Thyroid gland (tissue), 4 donors: ENCODE data around the gene RASL12. TPM values are rescaled to one million over a fixed set of nuclear protein-coding genes. Genes with fewer than 3 reads are reported as not detected.

ENCODE experiments used
- DNase-seq, 2 donors: peaks; one replicate each; pipeline ENCODE4 v3.0.0-alpha.2; 2019
- H3K27ac ChIP-seq, 3 donors: fragments of 200-600 bp; sonication (generic); 1 replicate in 2 of 3; 2 replicates in 1 of 3; pipeline ENCODE4 v1.5.1; 2016 to 2019; ENCODE audit warnings: mild to moderate bottlenecking in 1 of 3, moderate library complexity in 1 of 3
- H3K27me3 ChIP-seq: fragments of 200-600 bp; sonication (generic); one replicate; pipeline ENCODE4 v1.5.1; 2019
- H3K36me3 ChIP-seq, 2 donors: fragments of 200-600 bp; sonication (generic); one replicate each; pipeline ENCODE4 v1.5.1; 2016 to 2019
- H3K4me1 ChIP-seq, 2 donors: fragments of 200-600 bp; sonication (generic); one replicate each; pipeline ENCODE4 v1.5.1; 2017 to 2019
- H3K4me3 ChIP-seq, 3 donors: fragments of 200-600 bp; sonication (generic); replicated peaks in 1 of 3; 1 replicate in 2 of 3; 2 replicates in 1 of 3; pipeline ENCODE4 v1.5.1; 2016; ENCODE audit warnings: mild to moderate bottlenecking in 1 of 3
- H3K9me3 ChIP-seq: fragments of 200-600 bp; sonication (generic); one replicate; pipeline ENCODE4 v1.5.1; 2017
- POLR2A ChIP-seq, 2 donors: fragments of 450-650 bp; IDR thresholded peaks; one replicate each; pipeline ENCODE4 v1.6.1; 2017; ENCODE audit warnings: antibody characterized with exemption in 2 of 2, mild to moderate bottlenecking in 2 of 2, moderate library complexity in 1 of 2
- WGBS, 2 donors: methylation state at CpG; one replicate each; pipeline ENCODE4 v1.1.5; 2017; 5-methylcytosine and 5-hydroxymethylcytosine counted together
- intact Hi-C: fragments of 100-400 bp; cut with DNase I; formaldehyde crosslinking; loops from one replicate; pipeline ENCODE4 v1.15.1; 2023
- total RNA-seq, 4 donors: library from RNA; depleted of rRNA; stranded (reverse); fragments of >200 nt; gene quantifications; one replicate each; pipeline ENCODE4 v1.2.3, GENCODE V29; 2016
- TF ChIP-seq, protein P1 (sequence below), 6 experiments: fragments of 200-600 bp in 3 of 6; fragments of 450-650 bp in 3 of 6; sonication (generic) in 3 of 6; IDR thresholded peaks; one replicate each; pipeline ENCODE4 v1.5.1; 2016 to 2019; ENCODE audit warnings: antibody characterized with exemption in 6 of 6, mild to moderate bottlenecking in 2 of 6, inconsistent platforms in 1 of 6, moderate library complexity in 1 of 6

RASL12 gene
- total RNA-seq, 4 donors from 2014 or later, result 5.1 to 12.5 (median 7.7) TPM

DNA sequence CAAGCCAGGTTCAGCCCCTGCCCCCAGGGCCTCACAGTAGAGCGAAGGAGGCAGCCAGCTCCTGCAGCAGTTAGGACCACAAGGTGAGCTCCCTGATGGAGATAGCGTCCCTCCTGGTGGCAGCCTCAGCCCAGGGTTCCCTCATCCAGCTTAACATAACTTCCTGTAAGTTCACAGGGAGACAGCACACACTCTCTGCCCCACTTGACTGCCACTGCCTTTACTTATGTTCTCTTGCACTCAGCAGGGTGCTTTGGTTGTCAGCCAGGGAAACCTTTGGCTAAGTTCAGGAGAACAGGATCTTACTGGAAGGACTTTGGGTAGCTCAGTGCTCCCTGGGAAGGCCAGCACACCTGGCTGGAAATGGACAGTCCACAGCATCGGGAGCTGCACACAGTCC is 19.6 kb upstream of the RASL12 start:
- Histone ChIP-seq H3K4me1 (peaks cover 55 to 78% of the 10 kb centered on the region in 2 donors), H3K4me3 (no peak overlapping the region), H3K27me3 (no peaks in the 10 kb centered on the region), H3K9me3 (no peaks in the 10 kb centered on the region), H3K36me3 (no peaks in the 10 kb centered on the region), H3K27ac (peak overlapping the region; percentile 84 to 97 (median 89))
- WGBS, 2 donors, result 63 to 64% methylated on average over 2 to 3 of the region's 3 CpGs
- intact Hi-C loops, result no loop called here
- TF ChIP-seq POLR2A (IDR thresholded peaks at IDR 0.05), result peak in 1 of 2 donors; percentile 29
- TF ChIP-seq, protein P1, sequence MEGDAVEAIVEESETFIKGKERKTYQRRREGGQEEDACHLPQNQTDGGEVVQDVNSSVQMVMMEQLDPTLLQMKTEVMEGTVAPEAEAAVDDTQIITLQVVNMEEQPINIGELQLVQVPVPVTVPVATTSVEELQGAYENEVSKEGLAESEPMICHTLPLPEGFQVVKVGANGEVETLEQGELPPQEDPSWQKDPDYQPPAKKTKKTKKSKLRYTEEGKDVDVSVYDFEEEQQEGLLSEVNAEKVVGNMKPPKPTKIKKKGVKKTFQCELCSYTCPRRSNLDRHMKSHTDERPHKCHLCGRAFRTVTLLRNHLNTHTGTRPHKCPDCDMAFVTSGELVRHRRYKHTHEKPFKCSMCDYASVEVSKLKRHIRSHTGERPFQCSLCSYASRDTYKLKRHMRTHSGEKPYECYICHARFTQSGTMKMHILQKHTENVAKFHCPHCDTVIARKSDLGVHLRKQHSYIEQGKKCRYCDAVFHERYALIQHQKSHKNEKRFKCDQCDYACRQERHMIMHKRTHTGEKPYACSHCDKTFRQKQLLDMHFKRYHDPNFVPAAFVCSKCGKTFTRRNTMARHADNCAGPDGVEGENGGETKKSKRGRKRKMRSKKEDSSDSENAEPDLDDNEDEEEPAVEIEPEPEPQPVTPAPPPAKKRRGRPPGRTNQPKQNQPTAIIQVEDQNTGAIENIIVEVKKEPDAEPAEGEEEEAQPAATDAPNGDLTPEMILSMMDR (IDR thresholded peaks at IDR 0.05), result no peak
- DNase-seq, result peak; percentile 87

DNA sequence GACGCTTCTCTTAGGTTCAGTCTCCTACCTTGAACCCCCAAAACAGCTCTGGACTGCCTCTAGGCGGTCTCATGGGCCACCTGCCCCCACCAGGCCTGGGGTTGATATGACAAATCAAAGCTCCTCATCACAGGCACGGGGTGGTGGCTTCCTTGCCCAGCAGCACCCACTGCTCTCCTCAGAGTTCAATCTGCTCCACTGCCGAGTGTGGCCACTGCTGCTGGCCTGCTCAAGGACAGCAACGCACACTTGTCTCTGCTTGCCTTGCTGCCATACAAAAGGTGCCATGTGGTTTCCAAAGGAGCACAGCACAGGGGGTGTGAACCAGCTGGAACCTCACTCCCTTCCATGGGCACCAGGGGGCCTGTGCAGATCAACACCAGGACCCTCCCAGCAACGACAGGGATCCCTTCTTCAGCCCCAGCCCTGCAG is 18.9 kb upstream of the RASL12 start:
- peak overlapping the region; percentile 84 to 97 (median 89) for H3K27ac ChIP-seq
- intact Hi-C loops, result no loop called here
- H3K9me3 ChIP-seq, result no peaks in the 10 kb centered on the region
- DNase-seq, result no peak
- 72 to 79% methylated on average over 3 to 6 of the region's 6 CpGs for WGBS, 2 donors
- no peak overlapping the region for H3K4me3 ChIP-seq
- no peaks in the 10 kb centered on the region for H3K36me3 ChIP-seq
- peaks cover 62 to 85% of the 10 kb centered on the region in 2 donors for H3K4me1 ChIP-seq
- H3K27me3 ChIP-seq, result no peaks in the 10 kb centered on the region
- TF ChIP-seq, protein P1 (IDR thresholded peaks at IDR 0.05), result peak in 1 of 6 experiments; percentile 2
- no peak for TF ChIP-seq POLR2A (IDR thresholded peaks at IDR 0.05)

DNA sequence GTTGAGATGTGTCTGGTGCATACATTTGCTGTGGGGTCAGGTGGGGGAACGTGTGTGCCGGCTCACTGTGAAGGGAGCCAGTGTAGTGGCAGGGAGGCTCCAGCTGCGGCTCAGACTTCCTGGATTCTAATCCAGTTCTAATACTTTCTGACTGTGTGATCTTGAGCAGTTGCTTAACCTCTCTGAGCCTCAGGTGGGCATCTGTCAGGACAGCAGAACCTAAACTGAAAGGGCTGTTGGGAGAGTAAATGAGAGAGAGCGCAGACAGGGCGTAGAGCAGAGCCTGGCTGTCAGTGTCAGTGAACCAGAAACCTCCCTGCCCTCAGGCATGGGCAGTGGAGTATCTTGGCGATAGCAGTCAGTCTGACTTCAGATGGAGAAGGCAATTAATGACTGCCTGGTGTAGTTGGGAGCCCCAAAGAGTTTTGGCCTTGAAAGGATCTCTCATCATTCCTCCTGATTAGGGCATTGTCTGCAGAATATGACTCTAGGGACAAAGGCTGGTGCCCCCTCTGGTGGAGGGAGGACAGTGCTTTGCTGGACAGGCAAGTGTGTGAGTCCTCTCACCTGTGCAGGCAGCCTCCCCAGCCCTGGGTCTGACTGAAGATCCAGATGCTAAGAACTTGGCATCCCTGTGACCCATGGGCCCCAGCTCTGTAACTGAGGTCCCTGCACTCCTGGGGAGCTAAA is 18.3 kb upstream of the RASL12 start:
- Histone ChIP-seq H3K4me1 (peaks cover 66 to 90% of the 10 kb centered on the region in 2 donors), H3K4me3 (no peak overlapping the region), H3K9me3 (no peaks in the 10 kb centered on the region), H3K27me3 (no peaks in the 10 kb centered on the region), H3K36me3 (no peaks in the 10 kb centered on the region), H3K27ac (peak overlapping the region; percentile 84 to 97 (median 89))
- no peak for TF ChIP-seq POLR2A (IDR thresholded peaks at IDR 0.05)
- TF ChIP-seq, protein P1 (IDR thresholded peaks at IDR 0.05), result peak in 4 of 6 experiments; percentile 20 to 40 (median 35)
- DNase-seq, result peak; percentile 55 to 64
- intact Hi-C loops, result no loop called here
- WGBS, 2 donors, result 80 to 82% methylated on average over 6 of the region's 6 CpGs

DNA sequence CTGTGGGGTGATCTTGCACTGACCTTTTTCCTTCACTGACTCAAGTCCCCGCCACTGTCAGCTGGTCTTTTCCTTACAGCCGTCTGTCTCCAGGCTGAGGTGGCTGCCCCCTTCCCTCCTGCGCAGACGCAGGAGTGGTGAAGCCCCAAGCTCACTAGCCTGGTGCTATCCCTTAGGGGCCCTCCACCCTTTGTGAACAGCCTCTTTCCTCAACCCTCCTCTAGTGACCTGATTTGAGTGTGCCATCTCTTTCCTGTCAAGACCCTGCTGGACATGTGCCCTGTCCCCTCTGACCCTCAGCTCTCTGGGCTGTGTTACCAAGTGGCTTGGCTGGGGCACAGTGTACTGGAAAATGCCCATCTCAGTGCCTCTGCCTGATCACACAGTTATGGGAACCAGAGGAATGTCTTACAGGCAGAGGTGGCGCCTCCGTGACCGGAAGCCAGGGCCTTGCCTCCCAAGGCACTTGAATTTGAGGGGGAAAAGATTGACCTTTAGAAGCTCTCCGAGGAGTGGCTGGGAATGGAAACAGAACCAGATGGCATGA is 17.5 kb upstream of the RASL12 start:
- H3K4me1 ChIP-seq, result peaks cover 71 to 97% of the 10 kb centered on the region in 2 donors
- H3K36me3 ChIP-seq, result no peaks in the 10 kb centered on the region
- 65 to 73% methylated on average over 5 to 8 of the region's 8 CpGs for WGBS, 2 donors
- no peaks in the 10 kb centered on the region for H3K9me3 ChIP-seq
- H3K27ac ChIP-seq, result peak overlapping the region; percentile 84 to 97 (median 89)
- peak in 1 of 2 donors; percentile 2 for TF ChIP-seq POLR2A (IDR thresholded peaks at IDR 0.05)
- TF ChIP-seq, protein P1 (IDR thresholded peaks at IDR 0.05), result no peak
- peak; percentile 75 to 78 for DNase-seq
- H3K27me3 ChIP-seq, result no peaks in the 10 kb centered on the region
- no peak overlapping the region for H3K4me3 ChIP-seq
- intact Hi-C loops, result no loop called here
